ENCODE results near the gene MET. TPM values are rescaled to one million over a fixed set of nuclear protein-coding genes. Genes with fewer than 3 reads are reported as not detected.

Gene MET
- total and polyA plus RNA-seq, 2 of the 13 experiments (the other 11 are each of a cell fraction or from before 2014, with no cell fraction given), result 21.8 to 31.5 TPM

DNA sequence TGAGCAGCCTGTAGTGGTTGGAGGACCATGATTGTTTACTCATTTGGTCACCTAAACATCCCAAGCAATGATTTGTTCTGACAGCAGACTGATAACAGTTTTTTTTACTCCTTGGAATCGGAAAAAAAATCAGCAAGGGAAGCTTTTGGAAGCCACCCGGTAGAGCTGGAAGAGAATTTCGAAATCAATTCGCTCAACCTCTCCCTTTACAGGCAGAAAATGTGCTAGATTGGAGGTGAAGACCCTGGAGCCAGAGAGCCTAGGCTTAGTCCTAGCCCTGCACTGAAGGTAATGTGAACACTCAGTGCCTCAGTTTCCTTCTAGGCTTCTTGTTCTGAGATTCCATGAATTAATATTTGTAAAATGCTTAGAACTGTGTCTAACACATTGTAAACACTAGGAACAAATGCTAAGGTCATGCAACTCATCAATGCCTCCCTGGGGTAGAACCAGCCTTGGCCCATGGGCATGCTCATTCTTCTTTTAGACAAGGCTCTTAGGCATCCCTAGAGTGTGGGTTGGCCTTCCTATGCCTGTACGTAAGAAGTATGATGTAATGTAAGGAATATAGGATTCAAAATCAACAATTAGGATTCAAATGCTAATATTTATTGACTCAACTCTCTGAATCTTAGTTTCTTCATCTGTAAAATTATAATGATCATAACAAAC is 52.7 kb downstream of the MET start:
- Histone ChIP-seq H3K27ac (ENCODE audit: extremely low read length, insufficient read depth, low read length) (no peak overlapping the region), H3K4me3 (replicated peaks in 1 of 3; ENCODE audit: insufficient read depth in 1 of 3, low read depth in 2 of 3, low read length in 3 of 3) (no peak overlapping the region), H3K9ac (ENCODE audit: insufficient read depth, low read depth, low read length) (no peak overlapping the region), H3K79me2 (ENCODE audit: insufficient read depth, low read length) (peaks cover 2% of the 10 kb centered on the region), H2AFZ (ENCODE audit: low read length) (no peak overlapping the region), H3K27me3 (ENCODE audit: control insufficient read depth in 1 of 2, insufficient read depth in 2 of 2, low read length in 2 of 2) (no peaks in the 10 kb centered on the region), H3K4me2 (ENCODE audit: low read depth, low read length) (no peak overlapping the region), H4K20me1 (ENCODE audit: insufficient read depth, low read length) (no peaks in the 10 kb centered on the region), H3K4me1 (ENCODE audit: insufficient read depth, low read length) (peaks cover 29% of the 10 kb centered on the region), H3K36me3 (replicated peaks in 1 of 2; ENCODE audit: control insufficient read depth in 1 of 2, insufficient read depth in 2 of 2, low read length in 2 of 2) (no peaks in the 10 kb centered on the region), H3K9me3 (ENCODE audit: low read length) (no peaks in the 10 kb centered on the region)
- POLR2A ChIA-PET, result no interaction called here
- no peak for DNase-seq (ENCODE audit: low spot score)
- CTCF ChIA-PET (ENCODE audit: low intra/inter-chr PET ratio, low total read pairs), result no interaction called here
- ATAC-seq, result no peak
- BruUV-seq (replicated peaks), result no TSS peak
- FAIRE-seq, result no peak
- intact Hi-C loops (cut with micrococcal nuclease; ENCODE audit: unreplicated experiment) (no loop called here), in situ Hi-C loops (cut with HindIII; ENCODE audit: extremely low pct_ligation_motif_present, low pct_unique_long_range_greater_than_20kb) (no loop called here)
- 97% methylated on average over 5 of the region's 5 CpGs for WGBS (ENCODE audit: low lambda C conversion rate)
- TF ChIP-seq, protein P1, sequence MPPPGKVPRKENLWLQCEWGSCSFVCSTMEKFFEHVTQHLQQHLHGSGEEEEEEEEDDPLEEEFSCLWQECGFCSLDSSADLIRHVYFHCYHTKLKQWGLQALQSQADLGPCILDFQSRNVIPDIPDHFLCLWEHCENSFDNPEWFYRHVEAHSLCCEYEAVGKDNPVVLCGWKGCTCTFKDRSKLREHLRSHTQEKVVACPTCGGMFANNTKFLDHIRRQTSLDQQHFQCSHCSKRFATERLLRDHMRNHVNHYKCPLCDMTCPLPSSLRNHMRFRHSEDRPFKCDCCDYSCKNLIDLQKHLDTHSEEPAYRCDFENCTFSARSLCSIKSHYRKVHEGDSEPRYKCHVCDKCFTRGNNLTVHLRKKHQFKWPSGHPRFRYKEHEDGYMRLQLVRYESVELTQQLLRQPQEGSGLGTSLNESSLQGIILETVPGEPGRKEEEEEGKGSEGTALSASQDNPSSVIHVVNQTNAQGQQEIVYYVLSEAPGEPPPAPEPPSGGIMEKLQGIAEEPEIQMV (CRISPR knock-in tag; IDR thresholded peaks at IDR 0.05; ENCODE audit: low read depth), result no peak
- no peak for TF ChIP-seq PHB2 (IDR thresholded peaks at IDR 0.05; ENCODE audit: partially characterized antibody)
- TF ChIP-seq IKZF4 (CRISPR knock-in tag; IDR thresholded peaks at IDR 0.05; ENCODE audit: borderline replicate concordance, low read depth, not compliant biosample characterization), result no peak

DNA sequence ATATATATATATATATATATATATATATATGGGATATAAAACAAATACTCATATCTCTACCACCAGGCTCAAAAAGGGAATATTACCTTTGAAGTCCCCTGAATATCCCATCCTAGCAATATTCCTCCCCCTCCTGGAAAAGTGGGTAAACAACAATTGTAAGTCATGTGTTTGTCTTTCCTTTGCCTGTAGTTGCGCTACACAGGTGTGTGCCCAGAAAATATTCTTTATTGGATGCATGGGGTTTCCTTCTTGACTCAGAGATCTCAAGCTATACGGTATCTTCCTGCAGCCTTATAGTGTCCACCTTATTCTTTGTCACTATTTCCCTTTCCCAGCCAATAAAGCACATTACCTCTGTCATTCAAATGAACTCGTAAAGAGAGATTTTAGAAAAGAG is 54.2 kb downstream of the MET start:
- no peak overlapping the region for H3K27ac ChIP-seq (ENCODE audit: extremely low read length, insufficient read depth, low read length)
- H3K4me1 ChIP-seq (ENCODE audit: insufficient read depth, low read length), result peaks cover 41% of the 10 kb centered on the region
- no peaks in the 10 kb centered on the region for H4K20me1 ChIP-seq (ENCODE audit: insufficient read depth, low read length)
- H3K36me3 ChIP-seq (replicated peaks in 1 of 2; ENCODE audit: control insufficient read depth in 1 of 2, insufficient read depth in 2 of 2, low read length in 2 of 2), result no peaks in the 10 kb centered on the region
- TF ChIP-seq CENPX (CRISPR knock-in tag; IDR thresholded peaks at IDR 0.05) (no peak), ATF7-NPFF (CRISPR knock-in tag; IDR thresholded peaks at IDR 0.05; ENCODE audit: low read depth) (no peak), SAP130 (CRISPR knock-in tag; IDR thresholded peaks at IDR 0.05; ENCODE audit: low read depth) (no peak), SRY (CRISPR knock-in tag; IDR thresholded peaks at IDR 0.05) (no peak), ZNF607 (CRISPR knock-in tag; IDR thresholded peaks at IDR 0.05; ENCODE audit: borderline replicate concordance) (no peak), KDM2A (CRISPR knock-in tag; IDR thresholded peaks at IDR 0.05; ENCODE audit: borderline replicate concordance, low read depth) (no peak), PHF5A (CRISPR knock-in tag; IDR thresholded peaks at IDR 0.05; ENCODE audit: low read depth, unreplicated experiment) (no peak)
- TF ChIP-seq, protein P2, sequence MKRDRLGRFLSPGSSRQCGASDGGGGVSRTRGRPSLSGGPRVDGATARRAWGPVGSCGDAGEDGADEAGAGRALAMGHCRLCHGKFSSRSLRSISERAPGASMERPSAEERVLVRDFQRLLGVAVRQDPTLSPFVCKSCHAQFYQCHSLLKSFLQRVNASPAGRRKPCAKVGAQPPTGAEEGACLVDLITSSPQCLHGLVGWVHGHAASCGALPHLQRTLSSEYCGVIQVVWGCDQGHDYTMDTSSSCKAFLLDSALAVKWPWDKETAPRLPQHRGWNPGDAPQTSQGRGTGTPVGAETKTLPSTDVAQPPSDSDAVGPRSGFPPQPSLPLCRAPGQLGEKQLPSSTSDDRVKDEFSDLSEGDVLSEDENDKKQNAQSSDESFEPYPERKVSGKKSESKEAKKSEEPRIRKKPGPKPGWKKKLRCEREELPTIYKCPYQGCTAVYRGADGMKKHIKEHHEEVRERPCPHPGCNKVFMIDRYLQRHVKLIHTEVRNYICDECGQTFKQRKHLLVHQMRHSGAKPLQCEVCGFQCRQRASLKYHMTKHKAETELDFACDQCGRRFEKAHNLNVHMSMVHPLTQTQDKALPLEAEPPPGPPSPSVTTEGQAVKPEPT (CRISPR knock-in tag; IDR thresholded peaks at IDR 0.05; ENCODE audit: low read depth), result no peak
- TF ChIP-seq, protein P3, sequence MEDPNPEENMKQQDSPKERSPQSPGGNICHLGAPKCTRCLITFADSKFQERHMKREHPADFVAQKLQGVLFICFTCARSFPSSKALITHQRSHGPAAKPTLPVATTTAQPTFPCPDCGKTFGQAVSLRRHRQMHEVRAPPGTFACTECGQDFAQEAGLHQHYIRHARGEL (CRISPR knock-in tag; IDR thresholded peaks at IDR 0.05), result no peak
- FAIRE-seq (no peak), ATAC-seq (no peak), DNase-seq (ENCODE audit: low spot score) (no peak)
- H3K4me2 ChIP-seq (ENCODE audit: low read depth, low read length), result no peak overlapping the region
- BruUV-seq (replicated peaks), result no TSS peak
- peaks cover 2% of the 10 kb centered on the region for H3K79me2 ChIP-seq (ENCODE audit: insufficient read depth, low read length)
- no peaks in the 10 kb centered on the region for H3K9me3 ChIP-seq (ENCODE audit: low read length)
- in situ Hi-C loops (cut with HindIII; ENCODE audit: extremely low pct_ligation_motif_present, low pct_unique_long_range_greater_than_20kb) (no loop called here), intact Hi-C loops (cut with micrococcal nuclease; ENCODE audit: unreplicated experiment) (no loop called here)
- H3K27me3 ChIP-seq (ENCODE audit: control insufficient read depth in 1 of 2, insufficient read depth in 2 of 2, low read length in 2 of 2), result no peaks in the 10 kb centered on the region
- no peak overlapping the region for H2AFZ ChIP-seq (ENCODE audit: low read length)
- CTCF ChIA-PET (ENCODE audit: low intra/inter-chr PET ratio, low total read pairs), result no interaction called here
- POLR2A ChIA-PET, result no interaction called here
- 95% methylated on average over 3 of the region's 3 CpGs for WGBS (ENCODE audit: low lambda C conversion rate)
- no peak overlapping the region for H3K4me3 ChIP-seq (replicated peaks in 1 of 3; ENCODE audit: insufficient read depth in 1 of 3, low read depth in 2 of 3, low read length in 3 of 3)
- H3K9ac ChIP-seq (ENCODE audit: insufficient read depth, low read depth, low read length), result no peak overlapping the region

Data from HepG2 (cell line).